GM19193 (cell line): ENCODE data around the gene INTS3.

Source experiments
- POLR2A ChIP-seq: IDR thresholded peaks from 4 replicates; pipeline ENCODE4 v1.6.1; 2011; ENCODE audit not compliant: insufficient read depth, insufficient read length; ENCODE audit errors: extremely low read depth

Gene INTS3

GRCh38 chr1:153734396-153735089 lies 6.7 kb downstream of the INTS3 start:
- no peak for TF ChIP-seq POLR2A

- no peak for TF ChIP-seq POLR2A
Observed at GRCh38 chr1:153735090-153735420, 7.2 kb downstream of the INTS3 start.

- no peak for TF ChIP-seq POLR2A
Observed at GRCh38 chr1:153741986-153742385, 14.1 kb downstream of the INTS3 start.

GRCh38 chr1:153742411-153743142 lies 14.7 kb downstream of the INTS3 start:
- no peak for TF ChIP-seq POLR2A

GRCh38 chr1:153745417-153745816 lies 17.6 kb downstream of the INTS3 start:
- no peak for TF ChIP-seq POLR2A

GRCh38 chr1:153746174-153746573 lies 18.3 kb downstream of the INTS3 start:
- TF ChIP-seq POLR2A: no peak

GRCh38 chr1:153748903-153749302 lies 21.1 kb downstream of the INTS3 start:
- no peak for TF ChIP-seq POLR2A

GRCh38 chr1:153749408-153750005 lies 21.7 kb downstream of the INTS3 start:
- TF ChIP-seq POLR2A: no peak

- no peak for TF ChIP-seq POLR2A
Observed at GRCh38 chr1:153750026-153750995, 22.5 kb downstream of the INTS3 start.

- no peak for TF ChIP-seq POLR2A
Observed at GRCh38 chr1:153752072-153752471, 24.2 kb downstream of the INTS3 start.

- TF ChIP-seq POLR2A: no peak
Observed at GRCh38 chr1:153752571-153753195, 24.8 kb downstream of the INTS3 start.

- no peak for TF ChIP-seq POLR2A
Observed at GRCh38 chr1:153754266-153754665, 26.4 kb downstream of the INTS3 start.

- TF ChIP-seq POLR2A: no peak
Observed at GRCh38 chr1:153760440-153760839, 32.6 kb downstream of the INTS3 start.

- TF ChIP-seq POLR2A: no peak
Observed at GRCh38 chr1:153763365-153764225, 35.7 kb downstream of the INTS3 start.

GRCh38 chr1:153764310-153764709 lies 36.5 kb downstream of the INTS3 start:
- TF ChIP-seq POLR2A: no peak
